KMS-11 (cell line): ENCODE measurements around the gene UCN2.

ENCODE experiments used
- H2AFZ ChIP-seq: fragments of 200-600 bp; sonication (generic); 2 replicates; pipeline ENCODE4 v1.6.1; 2016; ENCODE audit warnings: antibody characterized with exemption, mixed run types, low read depth
- H3K27ac ChIP-seq: fragments of 200-600 bp; sonication (generic); 2 replicates; pipeline ENCODE4 v1.6.1; 2016; ENCODE audit warnings: mild to moderate bottlenecking, mixed run types
- H3K27me3 ChIP-seq: fragments of 200-600 bp; sonication (generic); 2 replicates; pipeline ENCODE4 v1.6.1; 2017; ENCODE audit warnings: mild to moderate bottlenecking, low read depth, mixed run types, moderate library complexity; ENCODE audit not compliant: insufficient read depth
- H3K36me3 ChIP-seq: fragments of 200-600 bp; sonication (generic); 2 replicates; pipeline ENCODE4 v1.6.1; 2017; ENCODE audit warnings: mild to moderate bottlenecking, mixed run types; ENCODE audit not compliant: insufficient read depth
- H3K4me1 ChIP-seq: fragments of 200-600 bp; sonication (generic); 2 replicates; pipeline ENCODE4 v1.6.1; 2016; ENCODE audit warnings: mild to moderate bottlenecking, low read depth, mixed run types; ENCODE audit not compliant: poor library complexity, severe bottlenecking
- H3K4me2 ChIP-seq: fragments of 200-600 bp; sonication (generic); 2 replicates; pipeline ENCODE4 v1.7.0; 2016; ENCODE audit warnings: mild to moderate bottlenecking, mixed run types
- H3K4me3 ChIP-seq: fragments of 200-600 bp; sonication (generic); IDR thresholded peaks from 2 replicates; pipeline ENCODE4 v1.6.1; 2017; ENCODE audit warnings: low read depth, low read length, mixed read lengths; ENCODE audit not compliant: insufficient read depth
- H3K79me2 ChIP-seq: fragments of 200-600 bp; sonication (generic); 2 replicates; pipeline ENCODE4 v1.6.1; 2016; ENCODE audit warnings: low read depth, mixed run types; ENCODE audit not compliant: insufficient read depth
- H3K9ac ChIP-seq: fragments of 200-600 bp; sonication (generic); 2 replicates; pipeline ENCODE4 v1.6.1; 2016; ENCODE audit warnings: mild to moderate bottlenecking, mixed run types
- H4K20me1 ChIP-seq: fragments of 200-600 bp; sonication (generic); 2 replicates; pipeline ENCODE4 v1.6.1; 2016; ENCODE audit warnings: mild to moderate bottlenecking, mixed run types; ENCODE audit not compliant: insufficient read depth
- CTCF ChIP-seq: fragments of 200-600 bp; sonication (generic); conservative IDR thresholded peaks from 2 replicates; pipeline ENCODE4 v1.6.1; 2017; ENCODE audit warnings: low read depth, mild to moderate bottlenecking, antibody characterized with exemption, low read length, moderate library complexity, mixed read lengths

The UCN2 gene

GRCh38 chr3:48598323-48599076 lies 34.9 kb upstream of the UCN2 start:
- no peak for TF ChIP-seq CTCF
- Histone ChIP-seq H3K4me2 (no peak overlapping the region), H3K79me2 (no peaks in the 10 kb centered on the region), H3K9ac (no peak overlapping the region), H3K4me3 (no peak overlapping the region), H3K4me1 (no peaks in the 10 kb centered on the region), H3K27me3 (no peaks in the 10 kb centered on the region), H3K27ac (no peak overlapping the region), H4K20me1 (no peaks in the 10 kb centered on the region), H2AFZ (no peak overlapping the region), H3K36me3 (no peaks in the 10 kb centered on the region)

GRCh38 chr3:48597408-48597800 lies 33.8 kb upstream of the UCN2 start:
- Histone ChIP-seq H3K36me3 (no peaks in the 10 kb centered on the region), H3K4me3 (no peak overlapping the region), H3K9ac (no peak overlapping the region), H2AFZ (no peak overlapping the region), H3K27me3 (no peaks in the 10 kb centered on the region), H3K4me2 (no peak overlapping the region), H4K20me1 (no peaks in the 10 kb centered on the region), H3K79me2 (no peaks in the 10 kb centered on the region), H3K27ac (no peak overlapping the region), H3K4me1 (no peaks in the 10 kb centered on the region)
- no peak for TF ChIP-seq CTCF

GRCh38 chr3:48596676-48597407 lies 33.3 kb upstream of the UCN2 start:
- no peak for TF ChIP-seq CTCF
- no peaks in the 10 kb centered on the region for H3K79me2 ChIP-seq
- no peaks in the 10 kb centered on the region; the same call in 1 of the 2 replicates for H3K27me3 ChIP-seq
- H3K4me3 ChIP-seq, result no peak overlapping the region
- H2AFZ ChIP-seq, result no peak overlapping the region
- H4K20me1 ChIP-seq, result no peaks in the 10 kb centered on the region
- no peaks in the 10 kb centered on the region for H3K36me3 ChIP-seq
- H3K9ac ChIP-seq, result no peak overlapping the region
- no peak overlapping the region for H3K27ac ChIP-seq
- H3K4me1 ChIP-seq, result no peaks in the 10 kb centered on the region
- no peak overlapping the region for H3K4me2 ChIP-seq

- no peaks in the 10 kb centered on the region; the same call in 1 of the 2 replicates for H3K27me3 ChIP-seq
- no peaks in the 10 kb centered on the region for H3K79me2 ChIP-seq
- H3K27ac ChIP-seq, result no peak overlapping the region
- no peak overlapping the region for H3K9ac ChIP-seq
- no peak overlapping the region for H2AFZ ChIP-seq
- no peak overlapping the region for H3K4me2 ChIP-seq
- H3K4me1 ChIP-seq, result no peaks in the 10 kb centered on the region
- H4K20me1 ChIP-seq, result no peaks in the 10 kb centered on the region
- no peak overlapping the region for H3K4me3 ChIP-seq
- TF ChIP-seq CTCF, result no peak
- no peaks in the 10 kb centered on the region for H3K36me3 ChIP-seq
Observed at GRCh38 chr3:48596157-48596556, 32.6 kb upstream of the UCN2 start.
